ENCODE measurements around the gene RPS6KA5.

RPS6KA5 gene

DNA sequence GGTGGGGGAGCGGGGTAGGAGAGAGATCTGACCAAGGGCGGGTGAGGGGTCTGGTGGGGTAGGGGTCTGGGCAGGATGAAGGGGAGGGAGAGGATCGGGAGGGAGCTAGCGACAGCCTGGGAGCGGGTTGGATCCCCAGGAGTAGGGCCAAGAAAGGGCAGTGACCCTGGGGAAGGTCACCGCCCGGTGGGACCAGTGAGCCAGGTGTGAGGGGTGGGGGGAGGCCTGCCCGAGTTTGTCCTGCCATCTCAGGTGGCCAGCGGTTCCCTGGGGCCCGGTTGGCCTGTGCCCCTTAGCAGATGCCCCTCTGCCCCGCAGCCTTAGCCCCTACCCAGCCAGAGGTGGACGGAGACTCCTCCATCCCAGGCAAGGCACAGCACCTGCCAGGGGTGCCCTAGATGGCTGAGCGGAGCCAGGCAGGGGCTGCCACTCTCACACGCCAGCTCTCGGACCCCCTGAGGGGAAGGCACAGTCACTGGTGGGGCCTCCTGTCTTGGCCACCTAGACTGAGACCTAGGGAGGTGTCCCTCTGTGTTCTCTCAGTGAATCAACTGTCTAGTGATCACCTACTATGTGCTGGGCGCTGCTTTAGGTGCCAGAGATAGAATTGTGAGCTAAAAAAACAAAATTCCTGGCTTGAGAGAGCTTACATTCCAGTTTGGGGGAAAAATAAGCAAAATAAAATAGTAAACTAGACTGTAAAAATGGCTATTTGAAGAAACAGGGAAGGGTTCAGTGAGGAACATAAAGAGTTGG is 243.6 kb downstream of the RPS6KA5 start:
- no peaks in the 10 kb centered on the region for H3K9me3 ChIP-seq (ENCODE audit: insufficient read depth, low read length, severe bottlenecking)
- no peak for DNase-seq
- H3K4me3 ChIP-seq (ENCODE audit: low read depth in 1 of 2, low read length in 2 of 2) = peak overlapping the region in 1 of 2 experiments; percentile 42; a peak in 2 of 4 replicates
- ATAC-seq (ENCODE audit: insufficient read depth, low read depth) = no peak
- peaks cover 16% of the 10 kb centered on the region for H3K4me1 ChIP-seq (ENCODE audit: insufficient read depth, low read length)
- H3K4me2 ChIP-seq (ENCODE audit: insufficient read depth, low read length) = peak overlapping the region; percentile 59; the same call in 1 of the 2 replicates
- no peaks in the 10 kb centered on the region for H3K36me3 ChIP-seq (ENCODE audit: insufficient read depth, low read length)
- H3K27ac ChIP-seq (ENCODE audit: low read length) = no peak overlapping the region
- H3K9ac ChIP-seq (ENCODE audit: low read depth, low read length) = peak overlapping the region; percentile 31; the same call in 1 of the 2 replicates
- H3K27me3 ChIP-seq (ENCODE audit: insufficient read depth, low read length, poor library complexity) = peaks cover 18% of the 10 kb centered on the region
- peak overlapping the region; percentile 20; the same call in 1 of the 2 replicates for H2AFZ ChIP-seq (ENCODE audit: low read depth, low read length)
- H4K20me1 ChIP-seq (ENCODE audit: insufficient read depth, low read length) = peaks cover 3% of the 10 kb centered on the region; the same call in 1 of the 2 replicates
- no peaks in the 10 kb centered on the region for H3K79me2 ChIP-seq (ENCODE audit: insufficient read depth, low read length)
- TF ChIP-seq CTCF (IDR thresholded peaks at IDR 0.05; ENCODE audit: borderline replicate concordance, extremely low read depth, low read length, poor library complexity, severe bottlenecking) = no peak
- TF ChIP-seq EZH2 (IDR thresholded peaks at IDR 0.05; ENCODE audit: borderline replicate concordance, low read depth, low read length, severe bottlenecking) = no peak

DNA sequence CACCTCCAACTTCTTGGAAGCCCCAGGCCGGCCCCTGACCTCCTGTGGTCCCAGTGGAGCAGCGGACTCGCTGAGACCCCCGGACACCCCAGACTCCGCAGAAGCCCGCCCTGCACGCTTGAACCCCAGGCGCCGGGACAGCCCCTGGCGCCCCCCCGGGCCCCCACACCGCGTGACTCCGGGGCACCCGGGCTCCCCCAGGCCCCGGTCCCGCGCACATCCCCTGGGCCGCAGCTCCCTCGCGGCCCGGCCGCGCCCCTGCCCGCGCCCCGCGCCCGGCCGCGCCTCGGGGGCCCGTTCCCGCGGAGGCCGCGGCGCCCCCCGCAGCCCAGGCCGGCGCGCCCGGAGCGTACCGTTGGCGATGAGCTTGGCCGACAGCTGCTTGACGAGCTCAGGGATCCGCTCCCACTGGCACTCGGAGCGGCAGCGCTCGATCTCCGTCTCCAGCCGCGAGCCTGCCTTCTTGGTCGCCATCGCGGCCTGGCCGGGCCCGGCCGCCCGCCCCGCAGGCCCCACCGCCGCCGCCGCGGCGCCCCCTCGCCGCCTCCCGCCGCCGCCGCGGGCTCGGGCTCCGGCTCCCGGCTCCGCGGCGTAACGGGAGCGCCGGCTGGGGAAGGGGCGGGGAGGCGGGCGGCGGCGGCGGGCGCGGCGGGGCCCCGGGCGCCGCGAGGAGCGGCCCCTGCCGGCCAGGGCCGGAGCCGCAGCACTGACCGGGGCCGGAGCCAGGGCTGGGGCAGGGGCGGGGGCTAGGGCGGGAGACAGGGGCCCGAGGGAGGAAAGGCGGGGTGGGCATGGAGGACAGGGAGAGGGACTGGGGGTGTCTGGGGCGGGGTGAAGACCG is 244.4 kb downstream of the RPS6KA5 start, which contains the start of gene TTC7B:
Gene TTC7B, minus strand, starts transcription at position 609 of the 841 bp plus-strand sequence. Its CDS starts 135 bp downstream, at position 474.
- Histone ChIP-seq H4K20me1 (ENCODE audit: insufficient read depth, low read length) (peaks cover 3% of the 10 kb centered on the region; the same call in 1 of the 2 replicates), H3K27ac (ENCODE audit: low read length) (no peak within 1 kb of the TSS), H3K4me2 (ENCODE audit: insufficient read depth, low read length) (peak within 1 kb of the TSS; percentile 59), H3K79me2 (ENCODE audit: insufficient read depth, low read length) (no peaks in the 10 kb centered on the region), H3K4me3 (ENCODE audit: low read depth in 1 of 2, low read length in 2 of 2) (peak within 1 kb of the TSS; percentile 13 to 59; a peak in 3 of 4 replicates), H2AFZ (ENCODE audit: low read depth, low read length) (peak within 1 kb of the TSS; percentile 60), H3K9ac (ENCODE audit: low read depth, low read length) (peak within 1 kb of the TSS; percentile 51), H3K27me3 (ENCODE audit: insufficient read depth, low read length, poor library complexity) (peaks cover 18% of the 10 kb centered on the region), H3K4me1 (ENCODE audit: insufficient read depth, low read length) (peaks cover 16% of the 10 kb centered on the region), H3K9me3 (ENCODE audit: insufficient read depth, low read length, severe bottlenecking) (no peaks in the 10 kb centered on the region), H3K36me3 (ENCODE audit: insufficient read depth, low read length) (no peaks in the 10 kb centered on the region)
- TF ChIP-seq CTCF (IDR thresholded peaks at IDR 0.05; ENCODE audit: borderline replicate concordance, extremely low read depth, low read length, poor library complexity, severe bottlenecking) = peak; percentile 38
- TF ChIP-seq EZH2 (IDR thresholded peaks at IDR 0.05; ENCODE audit: borderline replicate concordance, low read depth, low read length, severe bottlenecking) = peak; percentile 5
- peak; percentile 67 for ATAC-seq (ENCODE audit: insufficient read depth, low read depth)
- DNase-seq = peak; percentile 33

GRCh38 chr14:90815572-90815821 is 244.9 kb downstream of the RPS6KA5 start:
- Histone ChIP-seq H3K9me3 (ENCODE audit: insufficient read depth, low read length, severe bottlenecking) (no peaks in the 10 kb centered on the region), H3K9ac (ENCODE audit: low read depth, low read length) (peak overlapping the region; percentile 51), H3K4me3 (ENCODE audit: low read depth in 1 of 2, low read length in 2 of 2) (peak overlapping the region; percentile 13 to 59; a peak in 3 of 4 replicates), H3K36me3 (ENCODE audit: insufficient read depth, low read length) (no peaks in the 10 kb centered on the region), H3K4me1 (ENCODE audit: insufficient read depth, low read length) (peaks cover 16% of the 10 kb centered on the region), H2AFZ (ENCODE audit: low read depth, low read length) (0 out of 2 replicates have a peak overlapping the region, but pooled peaks have one; percentile 3), H4K20me1 (ENCODE audit: insufficient read depth, low read length) (peaks cover 3% of the 10 kb centered on the region; the same call in 1 of the 2 replicates), H3K79me2 (ENCODE audit: insufficient read depth, low read length) (no peaks in the 10 kb centered on the region), H3K27me3 (ENCODE audit: insufficient read depth, low read length, poor library complexity) (peaks cover 15% of the 10 kb centered on the region), H3K27ac (ENCODE audit: low read length) (no peak overlapping the region), H3K4me2 (ENCODE audit: insufficient read depth, low read length) (peak overlapping the region; percentile 59)
- DNase-seq (no peak), ATAC-seq (ENCODE audit: insufficient read depth, low read depth) (peak; percentile 17; the same call in 1 of the 3 replicates)
- TF ChIP-seq CTCF (IDR thresholded peaks at IDR 0.05; ENCODE audit: borderline replicate concordance, extremely low read depth, low read length, poor library complexity, severe bottlenecking) = no peak
- TF ChIP-seq EZH2 (IDR thresholded peaks at IDR 0.05; ENCODE audit: borderline replicate concordance, low read depth, low read length, severe bottlenecking) = peak; percentile 30
